Measurements from ENCODE around the gene HGFAC. TPM values are rescaled to one million over a fixed set of nuclear protein-coding genes. Genes with fewer than 3 reads are reported as not detected.

Gene HGFAC
- total and polyA plus RNA-seq, 2 donors = 0.19 to 1.2 TPM

Other genes starting within 250 kb of the HGFAC start
- gene MSANTD1, start 192.8 kb upstream of the HGFAC start, total RNA-seq = 0.33 TPM
- 1.0 TPM for gene MSANTD1, start 192.8 kb upstream of the HGFAC start, polyA plus RNA-seq
- gene RGS12, start 148.9 kb upstream of the HGFAC start, total RNA-seq = 13.0 TPM
- 30.4 TPM for gene RGS12, start 148.9 kb upstream of the HGFAC start, polyA plus RNA-seq
- 0.33 TPM for gene DOK7, start 21.3 kb downstream of the HGFAC start, total RNA-seq
- 1.8 TPM for gene DOK7, start 21.3 kb downstream of the HGFAC start, polyA plus RNA-seq
- 67.7 TPM for gene LRPAP1, start 90.5 kb downstream of the HGFAC start, total RNA-seq
- 52.5 TPM for gene LRPAP1, start 90.5 kb downstream of the HGFAC start, polyA plus RNA-seq